Endothelial cell of hepatic sinusoid (primary cell): ENCODE results near the gene GAS7.

ENCODE experiments used
- in situ Hi-C: cut with HindIII; loops from 2 replicates; pipeline ENCODE4 v1.10.0; 2017; ENCODE audit warnings: low sequenced_read_pairs

The GAS7 gene

GRCh38 chr17:10198509-10199249 lies at the start of gene GAS7:
Gene GAS7, minus strand, starts transcription at chr17:10198606.
- in situ Hi-C loops: no loop called here

GRCh38 chr17:10247810-10248209 lies 49.4 kb upstream of the GAS7 start:
- in situ Hi-C loops: no loop called here

DNA sequence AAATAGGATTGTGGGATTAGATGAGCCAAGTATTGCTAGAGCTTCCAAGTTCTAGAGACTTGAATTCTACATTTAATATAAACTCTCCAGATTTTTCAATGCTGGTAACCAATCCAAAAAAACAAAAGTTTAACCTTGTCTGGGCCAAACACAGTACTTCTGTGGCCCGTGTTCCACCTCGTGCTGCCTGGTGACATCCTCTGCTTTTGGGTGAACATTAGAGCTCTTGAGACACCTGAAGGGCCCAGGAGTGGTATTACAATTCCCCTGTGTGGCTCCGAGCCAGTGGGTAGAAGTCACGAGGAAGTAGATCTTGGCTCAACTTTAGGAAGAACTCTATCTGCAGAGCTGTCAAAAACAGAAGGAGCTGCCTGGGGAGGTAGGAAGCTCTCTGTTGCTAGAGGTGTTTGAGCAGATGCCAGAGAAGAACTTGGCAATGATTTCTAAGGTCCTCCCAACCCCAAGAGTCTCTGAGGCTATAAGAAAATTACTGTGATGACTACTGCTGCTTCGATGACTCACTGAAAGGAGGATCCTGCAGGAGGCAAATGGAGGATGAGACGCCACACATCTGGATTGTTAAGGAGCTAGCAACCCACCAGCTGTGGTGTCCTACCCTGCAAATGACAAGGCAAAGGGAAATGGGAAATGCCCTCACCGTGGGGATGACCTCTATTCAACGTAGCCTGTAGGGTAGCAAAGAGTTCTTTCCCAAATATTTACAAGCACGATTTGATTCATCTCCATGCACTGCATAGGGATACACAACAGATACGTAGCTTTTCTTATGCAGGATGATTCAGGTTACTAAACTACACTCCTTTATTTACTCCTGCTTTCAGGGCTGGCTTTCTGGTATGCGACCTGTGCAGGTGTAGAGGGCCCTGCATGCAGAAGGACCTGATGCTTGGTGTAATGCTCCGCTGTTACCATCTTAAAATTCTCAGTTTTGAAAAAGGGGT lies 45.8 kb upstream of the GAS7 start:
- in situ Hi-C loops: no loop called here

GRCh38 chr17:10241781-10242180 lies 43.4 kb upstream of the GAS7 start:
- in situ Hi-C loops: no loop called here

GRCh38 chr17:10238661-10239060 lies 40.3 kb upstream of the GAS7 start:
- in situ Hi-C loops: no loop called here

- in situ Hi-C loops: no loop called here
These were observed 35.6 kb upstream of the GAS7 start for GRCh38 chr17:10234033-10234432.

- in situ Hi-C loops: no loop called here
These were observed 34.8 kb upstream of the GAS7 start for GRCh38 chr17:10233161-10233560.

DNA sequence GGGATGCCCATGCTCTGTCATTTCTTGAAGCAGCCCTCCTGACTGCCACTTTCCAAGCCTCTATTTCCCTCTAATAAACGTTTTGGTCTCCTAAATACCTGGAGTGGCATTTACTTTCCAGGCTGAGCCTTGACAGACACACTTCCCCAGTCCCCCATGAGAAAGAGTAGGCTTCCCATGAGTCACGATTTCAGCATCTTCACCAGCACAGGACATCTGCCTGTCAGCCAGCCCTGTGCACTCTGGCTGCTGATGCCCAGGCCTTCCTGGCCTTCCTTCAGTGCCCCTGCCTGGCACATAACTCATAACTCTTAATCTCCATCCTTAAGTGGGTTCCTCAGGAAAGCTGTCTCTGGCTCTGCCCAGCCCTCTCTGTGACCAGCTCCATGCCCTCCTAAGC lies 30.8 kb upstream of the GAS7 start:
- in situ Hi-C loops: no loop called here

GRCh38 chr17:10226930-10227695 lies 28.7 kb upstream of the GAS7 start:
- in situ Hi-C loops: no loop called here

DNA sequence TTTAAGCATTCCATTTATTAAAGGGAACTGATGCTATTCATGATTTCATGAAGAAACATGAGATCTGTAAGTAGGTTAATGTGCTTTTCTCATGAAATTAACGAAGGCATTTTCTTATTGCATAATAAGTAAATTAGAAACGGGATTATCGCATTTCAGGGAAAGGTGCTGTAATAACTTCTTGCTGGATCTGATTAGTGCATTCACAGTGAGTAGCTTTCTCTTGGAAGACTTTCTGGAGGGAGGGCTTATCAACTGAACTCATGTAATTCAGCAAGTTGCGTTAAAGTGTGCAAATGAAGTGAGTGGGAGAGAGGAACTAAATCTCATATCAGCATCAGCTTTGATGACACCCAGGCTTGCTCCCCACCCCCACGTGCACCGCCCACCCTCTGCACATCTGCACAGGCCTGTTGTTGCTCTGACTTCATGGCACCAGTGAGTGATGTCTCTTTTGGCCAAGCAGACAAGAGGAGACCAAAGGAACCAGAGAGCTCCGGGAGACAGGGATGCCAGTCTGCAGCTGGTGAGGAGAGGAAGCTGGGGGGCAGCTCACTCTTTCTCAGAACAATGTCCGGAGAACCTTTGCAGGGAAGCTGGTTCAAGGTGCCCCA lies 26.3 kb upstream of the GAS7 start:
- in situ Hi-C loops: no loop called here

GRCh38 chr17:10219193-10219592 lies 20.8 kb upstream of the GAS7 start:
- in situ Hi-C loops: no loop called here

- in situ Hi-C loops: no loop called here
These were observed 19.5 kb upstream of the GAS7 start for GRCh38 chr17:10217916-10218315.

DNA sequence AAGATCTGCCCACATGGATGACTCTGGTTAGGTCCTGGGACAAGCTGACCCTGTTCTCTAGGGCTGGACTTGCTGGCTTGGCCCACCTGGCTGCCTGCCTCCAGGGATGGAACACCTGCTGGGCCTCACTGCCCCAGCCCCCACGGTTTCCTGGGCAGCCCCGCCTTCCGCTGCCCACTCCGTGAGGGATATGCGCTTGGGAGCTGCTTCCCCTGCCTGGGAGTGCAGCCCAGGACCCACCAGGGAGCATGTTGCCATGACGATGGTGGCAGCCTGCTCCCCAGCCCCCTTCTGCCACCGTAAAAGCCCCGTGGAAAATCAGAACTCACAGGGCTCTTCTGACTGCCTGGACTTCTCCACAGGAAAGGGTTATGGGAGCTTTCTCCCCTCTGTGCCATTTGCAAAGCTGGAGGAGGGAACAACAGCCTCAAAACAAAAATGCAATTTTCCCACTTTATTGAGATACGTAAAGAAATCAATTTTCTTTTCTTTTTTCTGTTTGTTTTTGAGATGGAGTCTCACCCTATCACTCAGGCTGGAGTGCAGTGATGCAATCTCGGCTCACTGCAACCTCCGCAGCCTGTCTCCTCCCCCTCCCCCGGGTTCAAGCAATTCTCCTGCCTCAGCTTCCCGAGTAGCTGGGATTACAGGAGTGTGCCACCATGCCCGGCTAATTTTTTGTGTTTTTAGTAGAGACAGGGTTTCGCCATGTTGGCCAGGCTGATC lies 18.0 kb upstream of the GAS7 start:
- in situ Hi-C loops: no loop called here

GRCh38 chr17:10215286-10215685 lies 16.9 kb upstream of the GAS7 start:
- in situ Hi-C loops: no loop called here

DNA sequence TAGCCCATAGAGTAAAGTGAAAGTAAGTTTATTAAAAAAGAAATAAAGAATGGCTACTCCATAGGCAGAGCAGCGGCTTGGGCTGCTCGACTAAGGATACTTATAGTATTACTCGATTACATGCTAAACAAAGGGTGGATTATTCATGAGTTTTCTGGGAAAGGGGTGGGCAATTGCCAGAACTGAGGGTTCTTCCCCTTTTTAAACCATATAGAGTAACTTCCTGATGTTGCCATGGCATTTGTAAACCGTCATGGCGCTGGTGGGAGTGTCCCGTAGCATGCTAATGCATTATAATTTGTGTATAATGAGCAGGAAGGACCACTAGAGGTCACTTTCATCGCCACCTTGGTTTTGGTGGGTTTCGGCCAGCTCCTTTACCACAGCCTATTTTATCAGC lies 13.3 kb upstream of the GAS7 start:
- in situ Hi-C loops: no loop called here

GRCh38 chr17:10210151-10210574 lies 11.8 kb upstream of the GAS7 start:
- in situ Hi-C loops: no loop called here

DNA sequence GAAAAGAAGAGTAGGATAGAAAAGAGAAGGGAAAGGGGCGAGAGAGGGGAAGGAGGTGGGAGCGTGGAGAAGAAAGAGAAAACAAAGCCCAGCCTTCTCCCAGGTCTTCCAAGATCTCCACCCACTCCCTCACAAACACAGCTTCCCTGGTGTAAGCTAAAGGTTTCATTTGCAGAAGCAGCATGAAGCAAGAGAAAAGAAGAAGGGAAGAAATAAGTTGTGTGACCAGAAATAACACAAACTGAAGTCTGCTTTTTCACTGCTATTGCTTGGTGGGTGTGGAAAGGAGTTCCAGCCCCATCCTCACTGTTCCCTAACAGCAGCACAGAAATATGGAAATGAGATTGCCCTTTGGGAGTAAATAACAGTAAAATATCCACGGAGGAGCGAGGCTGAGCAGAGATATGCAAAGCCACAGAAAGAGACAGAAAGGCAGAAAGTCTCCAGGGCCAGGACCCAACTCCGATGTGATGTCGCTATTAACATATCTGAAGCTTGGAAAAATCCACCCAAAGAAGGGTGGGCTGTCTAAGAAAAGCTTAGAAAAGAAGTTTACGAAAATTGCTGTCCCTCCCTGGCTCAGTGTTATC lies 10.3 kb upstream of the GAS7 start:
- in situ Hi-C loops: no loop called here

GRCh38 chr17:10207153-10207552 lies 8.7 kb upstream of the GAS7 start:
- in situ Hi-C loops: no loop called here

GRCh38 chr17:10205549-10206185 lies 7.3 kb upstream of the GAS7 start:
- in situ Hi-C loops: no loop called here
